GM12872 (cell line): Measurements from ENCODE around the gene INHBE.

Experiments
- CTCF ChIP-seq: IDR thresholded peaks from 3 replicates; pipeline ENCODE4 v1.5.1; 2011; ENCODE audit warnings: low read depth, mild to moderate bottlenecking, low read length, moderate library complexity; ENCODE audit not compliant: insufficient read depth

INHBE gene

DNA sequence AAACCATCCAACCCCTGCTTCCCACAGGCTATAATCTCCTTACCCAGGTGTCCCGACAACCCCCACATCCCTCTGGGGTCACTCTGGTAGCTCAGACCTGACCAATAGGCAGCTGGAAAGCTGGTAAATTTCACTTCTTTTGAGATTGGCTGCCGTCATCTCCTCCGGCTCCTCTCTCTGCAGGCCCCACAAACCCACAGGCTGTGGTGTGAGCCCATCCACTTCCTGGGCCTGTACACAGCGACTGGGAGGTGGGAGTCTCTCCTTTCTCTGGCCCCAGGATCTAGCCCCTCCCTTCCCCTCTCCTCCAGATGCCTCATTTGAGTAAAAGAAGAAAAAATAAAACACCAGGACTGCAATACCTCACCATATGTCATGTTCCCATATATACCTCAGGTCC is 19.8 kb upstream of the INHBE start:
- no peak for TF ChIP-seq CTCF

- no peak for TF ChIP-seq CTCF
These were observed 16.7 kb upstream of the INHBE start for GRCh38 chr12:57438400-57438799.

DNA sequence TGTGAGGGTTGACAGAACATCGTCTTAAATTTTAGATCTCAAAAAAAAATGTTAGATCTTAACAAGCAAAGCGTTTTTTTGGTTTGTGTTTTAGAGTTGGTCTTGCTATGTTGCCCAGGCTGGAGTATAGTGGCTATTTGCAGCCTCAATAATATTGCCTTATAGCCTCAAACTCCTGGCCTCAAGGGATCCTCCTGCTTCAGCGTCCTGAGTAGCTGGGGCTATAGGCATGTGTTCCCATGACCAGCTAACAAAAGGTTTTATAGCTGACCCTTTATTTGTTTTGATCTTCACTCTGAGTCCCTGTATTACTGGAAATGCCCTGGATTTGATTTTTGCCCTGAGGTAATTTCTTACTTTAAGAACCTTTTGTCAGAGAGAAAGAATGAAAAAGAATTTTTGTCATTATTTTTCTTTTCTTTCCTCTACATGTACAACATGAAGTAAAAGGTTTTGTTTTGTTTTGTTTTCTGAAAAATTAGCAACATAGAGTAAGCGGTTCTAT is 15.3 kb upstream of the INHBE start:
- no peak for TF ChIP-seq CTCF

DNA sequence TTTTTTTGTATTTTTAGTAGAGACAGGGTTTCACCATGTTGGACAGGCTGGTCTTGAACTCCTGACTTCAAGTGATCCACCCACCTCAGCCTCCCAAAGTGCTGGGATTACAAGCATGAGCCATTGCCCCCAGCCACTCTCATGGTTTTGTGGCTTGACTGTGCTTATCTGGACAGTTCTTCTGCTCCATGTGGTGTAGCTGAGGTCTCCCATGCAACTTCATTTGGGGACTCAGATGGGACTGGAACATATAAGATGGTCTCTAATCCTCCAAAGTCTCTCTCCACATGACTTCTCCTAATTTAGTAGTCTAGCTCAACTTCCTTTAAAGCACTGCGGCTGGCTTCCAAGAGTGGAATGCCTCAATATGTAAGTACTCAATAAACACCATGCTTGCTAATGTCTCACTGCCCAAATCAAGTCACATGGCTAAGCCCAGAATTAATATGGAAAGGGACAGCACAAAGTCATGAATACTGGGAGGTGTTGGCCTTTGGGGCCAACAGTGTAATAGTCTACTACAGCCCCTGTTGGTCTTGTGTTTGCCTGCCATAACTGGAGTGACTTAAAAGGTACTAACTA is 13.2 kb upstream of the INHBE start:
- no peak for TF ChIP-seq CTCF

- no peak for TF ChIP-seq CTCF
These were observed 10.4 kb upstream of the INHBE start for GRCh38 chr12:57444744-57445143.

DNA sequence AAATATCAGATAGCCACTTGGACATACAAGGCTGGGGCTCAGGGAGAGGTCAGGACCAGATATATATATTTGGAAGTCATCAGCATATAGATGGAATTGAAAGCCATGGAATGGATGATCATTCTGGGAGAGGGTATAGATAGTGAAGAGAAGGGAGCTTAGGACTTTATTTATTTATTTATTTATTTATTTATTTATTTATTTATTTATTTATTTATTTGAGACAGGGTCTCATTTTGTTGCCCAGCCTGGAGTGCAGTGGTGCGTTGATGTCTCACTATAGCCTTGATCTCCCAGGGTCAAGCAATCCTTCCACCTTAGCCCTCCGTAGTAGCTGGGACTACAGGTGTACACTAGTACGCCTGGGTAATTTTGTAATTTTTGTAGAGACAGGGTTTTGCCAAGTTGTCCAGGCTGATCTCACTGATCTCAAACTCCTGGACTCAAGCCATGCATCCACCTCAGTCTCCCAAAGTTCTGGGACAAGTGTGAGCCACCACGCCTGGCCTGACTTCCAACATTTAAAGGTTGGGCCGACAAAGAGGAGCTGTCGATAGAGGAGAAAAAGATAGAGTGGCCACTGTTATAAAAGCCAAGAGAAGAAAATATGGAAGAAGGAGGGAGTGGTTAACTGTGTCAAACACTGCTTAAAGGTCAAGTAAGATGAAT is 8.7 kb upstream of the INHBE start:
- no peak for TF ChIP-seq CTCF

DNA sequence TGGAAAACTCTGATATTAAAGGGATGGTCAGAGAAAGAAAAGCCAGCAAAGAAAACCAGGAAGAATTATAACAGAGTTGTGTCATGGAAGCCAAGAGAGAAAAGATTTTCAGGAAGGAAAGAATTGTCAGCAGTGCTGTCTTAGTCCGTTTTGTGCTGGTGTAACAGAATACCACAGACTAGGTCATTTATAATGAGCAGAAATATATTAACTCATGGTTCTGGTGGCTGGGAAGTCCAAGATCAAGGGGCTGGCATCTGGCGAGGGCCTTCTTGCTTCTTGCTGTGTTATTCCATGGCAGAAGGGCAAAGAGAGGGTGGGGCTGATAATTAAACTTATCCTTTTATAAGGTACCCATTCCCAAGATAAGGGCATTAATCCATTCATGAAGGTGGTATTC is 6.4 kb upstream of the INHBE start:
- no peak for TF ChIP-seq CTCF

DNA sequence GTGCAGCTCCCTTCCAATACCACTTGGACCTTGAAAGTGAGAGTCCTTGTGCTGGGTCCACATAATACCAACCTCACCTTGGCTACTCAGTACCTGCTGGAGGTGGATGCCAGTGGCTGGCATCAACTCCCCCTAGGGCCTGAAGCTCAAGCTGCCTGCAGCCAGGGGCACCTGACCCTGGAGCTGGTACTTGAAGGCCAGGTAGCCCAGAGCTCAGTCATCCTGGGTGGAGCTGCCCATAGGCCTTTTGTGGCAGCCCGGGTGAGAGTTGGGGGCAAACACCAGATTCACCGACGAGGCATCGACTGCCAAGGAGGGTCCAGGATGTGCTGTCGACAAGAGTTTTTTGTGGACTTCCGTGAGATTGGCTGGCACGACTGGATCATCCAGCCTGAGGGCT is 5.7 kb upstream of the INHBE start:
- no peak for TF ChIP-seq CTCF
